ENCODE measurements around the gene TRIP10. TPM values are rescaled to one million over a fixed set of nuclear protein-coding genes. Genes with fewer than 3 reads are reported as not detected.
A peak's percentile ranks its signal among the peaks of the same experiment; 100 is the strongest.

TRIP10 gene
- polyA plus RNA-seq, 1 experiment, result 51.5 TPM

DNA sequence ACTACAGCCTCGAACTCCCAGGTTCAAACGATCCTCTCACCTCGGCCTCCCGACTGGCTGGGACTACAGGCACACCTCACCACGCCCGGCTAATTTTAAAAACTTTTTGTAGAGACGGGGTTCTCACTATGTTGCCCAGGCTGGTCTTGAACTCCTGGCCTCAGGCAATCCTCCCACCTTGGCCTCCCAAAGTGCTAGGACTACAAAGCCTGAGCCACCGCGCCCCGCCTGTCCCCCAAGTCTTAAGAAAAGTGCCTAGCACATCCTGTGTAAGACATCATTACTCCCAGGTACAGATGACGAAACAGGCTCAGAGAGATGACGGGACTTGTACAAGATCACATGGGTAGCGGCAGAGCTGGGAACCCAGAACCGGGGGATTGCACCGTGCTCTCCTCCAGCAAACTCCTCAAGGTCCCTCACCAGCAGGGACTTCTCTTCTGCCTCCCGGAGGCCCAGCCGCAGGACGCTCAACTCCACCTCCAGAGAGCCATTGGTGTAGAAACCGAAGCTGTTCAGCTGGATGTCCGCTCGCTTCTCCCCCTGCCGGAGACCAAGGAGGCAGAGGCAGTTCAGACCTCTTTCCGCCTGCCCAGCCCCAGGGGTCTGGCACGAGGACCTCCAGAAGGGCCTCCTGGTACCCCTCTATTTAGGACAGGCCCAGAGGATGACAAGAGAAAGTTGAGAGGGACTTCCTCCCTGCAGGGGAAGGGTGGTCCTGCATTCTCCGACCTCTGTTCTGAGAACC, 3.1 kb upstream of the TRIP10 start:
- Histone ChIP-seq H3K27me3 (ENCODE audit: control insufficient read depth, insufficient read depth, low read length) (no peaks in the 10 kb centered on the region), H3K36me3 (ENCODE audit: control insufficient read depth, insufficient read depth, low read length) (peaks cover 13% of the 10 kb centered on the region), H3K4me3 (ENCODE audit: low read depth, low read length) (peak overlapping the region; percentile 84)
- POLR2A ChIA-PET, result interaction anchor here (0.5 kb wide), 1 partner anchor 527 kb away, joined by 6 read pairs; no protein-coding TSS in a partner anchor
- CTCF ChIA-PET, result interaction anchor here (0.8 to 6.6 kb wide), 15 partner anchors 8 to 220 kb away, joined by 3 to 51 read pairs (median 4); partner anchors contain the start of gene C3
- DNase-seq (ENCODE audit: low read depth), result peak; percentile 31
- TF ChIP-seq, protein P1, sequence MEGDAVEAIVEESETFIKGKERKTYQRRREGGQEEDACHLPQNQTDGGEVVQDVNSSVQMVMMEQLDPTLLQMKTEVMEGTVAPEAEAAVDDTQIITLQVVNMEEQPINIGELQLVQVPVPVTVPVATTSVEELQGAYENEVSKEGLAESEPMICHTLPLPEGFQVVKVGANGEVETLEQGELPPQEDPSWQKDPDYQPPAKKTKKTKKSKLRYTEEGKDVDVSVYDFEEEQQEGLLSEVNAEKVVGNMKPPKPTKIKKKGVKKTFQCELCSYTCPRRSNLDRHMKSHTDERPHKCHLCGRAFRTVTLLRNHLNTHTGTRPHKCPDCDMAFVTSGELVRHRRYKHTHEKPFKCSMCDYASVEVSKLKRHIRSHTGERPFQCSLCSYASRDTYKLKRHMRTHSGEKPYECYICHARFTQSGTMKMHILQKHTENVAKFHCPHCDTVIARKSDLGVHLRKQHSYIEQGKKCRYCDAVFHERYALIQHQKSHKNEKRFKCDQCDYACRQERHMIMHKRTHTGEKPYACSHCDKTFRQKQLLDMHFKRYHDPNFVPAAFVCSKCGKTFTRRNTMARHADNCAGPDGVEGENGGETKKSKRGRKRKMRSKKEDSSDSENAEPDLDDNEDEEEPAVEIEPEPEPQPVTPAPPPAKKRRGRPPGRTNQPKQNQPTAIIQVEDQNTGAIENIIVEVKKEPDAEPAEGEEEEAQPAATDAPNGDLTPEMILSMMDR (IDR thresholded peaks at IDR 0.05; ENCODE audit: insufficient read depth, low read depth, low read length), result peak; percentile 81

DNA sequence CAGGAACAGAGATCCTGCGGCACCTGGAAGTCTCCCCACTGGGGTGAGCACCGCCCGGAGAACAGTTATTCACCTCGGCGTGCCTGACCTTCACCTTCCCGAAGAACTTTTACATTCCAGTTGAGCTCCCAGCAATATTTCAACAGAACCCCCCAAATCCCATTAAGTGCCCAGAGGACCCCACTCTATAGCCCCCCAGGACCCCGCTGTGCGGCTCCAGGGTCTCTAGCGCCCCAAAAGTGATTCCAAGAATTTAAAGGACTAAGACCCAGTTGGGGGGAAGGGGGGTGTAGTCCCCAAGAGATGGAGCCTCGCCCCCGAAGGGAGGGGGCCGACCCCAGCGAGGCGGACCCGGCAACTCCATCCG, 2.6 kb upstream of the TRIP10 start:
- CTCF ChIA-PET, result interaction anchor here (0.8 to 6.6 kb wide), 12 partner anchors 9 to 219 kb away, joined by 3 to 51 read pairs (median 4); partner anchors contain the start of gene C3
- TF ChIP-seq, protein P1 (IDR thresholded peaks at IDR 0.05; ENCODE audit: insufficient read depth, low read depth, low read length), result no peak

DNA sequence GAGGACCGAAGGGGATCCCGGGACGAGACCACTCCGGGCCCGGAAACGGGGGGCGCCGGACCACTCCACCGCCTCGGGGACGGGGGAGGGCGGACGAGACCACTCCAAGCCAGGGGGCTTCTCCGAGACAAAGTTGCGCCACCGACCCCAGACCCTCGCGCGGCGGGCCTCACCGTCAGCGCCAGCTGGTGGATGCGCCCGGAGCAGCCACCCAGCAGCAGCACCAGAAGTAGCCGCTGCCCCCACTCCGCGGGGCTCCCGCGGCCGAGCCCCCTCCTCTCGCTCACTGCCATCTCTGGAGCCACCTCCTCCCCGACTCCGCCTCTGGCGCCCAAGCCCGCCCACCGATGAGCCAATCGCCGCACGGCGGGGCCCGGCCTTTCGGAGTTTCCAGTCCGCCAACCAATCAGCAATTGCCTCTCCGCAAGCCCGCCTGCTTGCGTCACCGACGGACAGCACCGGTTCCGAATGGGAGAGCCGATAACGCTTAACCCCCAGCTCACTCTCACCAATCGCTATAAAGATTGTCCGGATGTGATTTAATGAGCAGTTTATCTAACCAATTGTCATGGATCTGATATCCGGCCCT, 2.1 kb upstream of the TRIP10 start, which contains the start of gene GPR108:
GPR108 (minus strand) TSS at position 297 of the 589 bp plus-strand sequence; CDS start at position 293, 4 bp downstream.
- DNase-seq (ENCODE audit: low read depth), result peak; percentile 100
- no peaks in the 10 kb centered on the region for H3K27me3 ChIP-seq (ENCODE audit: control insufficient read depth, insufficient read depth, low read length)
- ChIA-PET CTCF (interaction anchor here (0.6 to 6.6 kb wide), 12 partner anchors 8 to 219 kb away, joined by 3 to 51 read pairs (median 4); partner anchors contain the start of gene C3), POLR2A (interaction anchor here (0.6 kb wide), 1 partner anchor 1183 kb away, joined by 5 read pairs; the partner anchor contains the start of gene SNAPC2)
- TF ChIP-seq, protein P1 (IDR thresholded peaks at IDR 0.05; ENCODE audit: insufficient read depth, low read depth, low read length), result no peak
- peak within 1 kb of the TSS; percentile 84 for H3K4me3 ChIP-seq (ENCODE audit: low read depth, low read length)
- peaks cover 9% of the 10 kb centered on the region; the same call in 1 of the 2 replicates for H3K36me3 ChIP-seq (ENCODE audit: control insufficient read depth, insufficient read depth, low read length)

More for the DNA sequence above, 2.6 kb upstream of the TRIP10 start:
- Histone ChIP-seq H3K36me3 (ENCODE audit: control insufficient read depth, insufficient read depth, low read length) (peaks cover 10% of the 10 kb centered on the region), H3K27me3 (ENCODE audit: control insufficient read depth, insufficient read depth, low read length) (no peaks in the 10 kb centered on the region), H3K4me3 (ENCODE audit: low read depth, low read length) (peak overlapping the region; percentile 84)
- POLR2A ChIA-PET, result interaction anchor here (0.5 to 0.6 kb wide), 2 partner anchors 527 to 1183 kb away, joined by 5 to 6 read pairs; partner anchors contain the start of gene SNAPC2
- DNase-seq (ENCODE audit: low read depth), result no peak

DNA sequence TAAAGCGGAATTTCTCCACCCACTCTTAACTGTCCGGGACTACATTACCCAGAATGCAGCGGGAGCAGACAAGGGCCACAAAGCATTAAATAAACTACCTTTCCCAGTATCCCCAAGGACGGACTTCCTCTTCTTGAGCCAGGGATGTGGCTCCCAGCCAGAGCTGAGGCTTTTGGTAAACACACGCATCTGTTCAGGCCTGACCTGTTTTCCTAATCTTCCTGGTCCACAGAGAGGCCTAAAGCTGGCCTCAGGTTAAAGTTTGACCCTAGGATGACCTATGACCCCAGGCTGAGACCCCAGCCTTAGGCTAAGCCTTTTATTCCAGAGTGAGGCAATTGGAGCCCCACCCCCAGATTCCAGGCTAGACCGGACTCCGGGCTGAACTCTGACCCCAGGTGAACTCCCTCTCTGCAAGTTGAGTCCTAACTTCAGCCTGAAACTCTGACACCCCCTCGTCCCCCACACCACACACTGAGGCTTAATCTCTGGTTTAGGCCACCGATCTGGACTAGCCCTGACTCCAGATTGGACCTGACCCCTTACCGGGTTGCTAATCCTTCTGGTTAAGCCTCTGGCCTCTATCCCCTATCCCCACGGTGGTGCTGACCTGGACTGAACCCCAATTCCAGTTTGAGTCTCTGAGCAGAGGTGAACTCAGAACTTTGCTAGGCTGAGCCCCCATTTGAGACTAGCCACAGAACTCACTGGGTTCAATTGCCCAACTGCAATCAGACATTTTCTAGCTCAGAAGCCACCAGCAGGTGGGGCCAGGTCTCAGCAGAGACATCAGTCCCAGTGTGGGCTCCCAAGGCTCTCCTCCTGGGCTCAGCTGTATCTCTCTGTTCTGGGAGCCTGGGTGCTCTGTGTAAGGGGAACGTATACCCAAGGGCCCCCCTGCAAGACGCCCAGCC, 1.4 kb upstream of the TRIP10 start:
- Histone ChIP-seq H3K4me3 (ENCODE audit: low read depth, low read length) (no peak overlapping the region), H3K36me3 (ENCODE audit: control insufficient read depth, insufficient read depth, low read length) (peaks cover 5% of the 10 kb centered on the region), H3K27me3 (ENCODE audit: control insufficient read depth, insufficient read depth, low read length) (no peaks in the 10 kb centered on the region)
- TF ChIP-seq, protein P1 (IDR thresholded peaks at IDR 0.05; ENCODE audit: insufficient read depth, low read depth, low read length), result peak; percentile 79
- DNase-seq (ENCODE audit: low read depth), result no peak
- CTCF ChIA-PET, result interaction anchor here (0.6 to 6.6 kb wide), 14 partner anchors 9 to 222 kb away, joined by 3 to 51 read pairs (median 3); partner anchors contain the start of gene C3
- POLR2A ChIA-PET, result interaction anchor here (0.6 kb wide), 1 partner anchor 1182 kb away, joined by 5 read pairs; the partner anchor contains the start of gene SNAPC2

Measured in BJ (cell line).